IPS-20b (cell line): ENCODE data around the gene CAMKV.
"Not testable (repeated sequence)": the region's sequence is repeated elsewhere in the genome, so short reads cannot be mapped to it uniquely, and the experiment has no call there.

Experiments used
- H3K27ac ChIP-seq: one replicate; pipeline ENCODE4 v1.5.1; 2013; ENCODE audit warnings: low read length
- H3K27me3 ChIP-seq: 2 replicates; pipeline ENCODE4 v1.6.1; 2013; ENCODE audit warnings: mild to moderate bottlenecking, low read length, inconsistent platforms; ENCODE audit not compliant: insufficient read depth
- H3K36me3 ChIP-seq: 2 replicates; pipeline ENCODE4 v1.6.1; 2013; ENCODE audit warnings: low read depth, mild to moderate bottlenecking, inconsistent platforms, low read length, moderate library complexity; ENCODE audit not compliant: insufficient read depth
- H3K4me1 ChIP-seq: 2 replicates; pipeline ENCODE4 v1.6.1; 2013; ENCODE audit warnings: mild to moderate bottlenecking, control low read depth, inconsistent platforms, low read length, moderate library complexity; ENCODE audit not compliant: insufficient read depth
- H3K4me3 ChIP-seq: 2 replicates; pipeline ENCODE4 v1.5.1; 2013; ENCODE audit warnings: mild to moderate bottlenecking, low read length, inconsistent platforms
- H3K9ac ChIP-seq: 2 replicates; pipeline ENCODE4 v1.6.1; 2013; ENCODE audit warnings: low read depth, mild to moderate bottlenecking, inconsistent platforms, low read length, moderate library complexity
- H3K9me3 ChIP-seq: 2 replicates; pipeline ENCODE4 v1.6.1; 2013; ENCODE audit warnings: mild to moderate bottlenecking, low read depth, low read length, inconsistent platforms; ENCODE audit not compliant: insufficient read depth

The CAMKV gene

GRCh38 chr3:49904448-49904847 lies 34.7 kb upstream of the CAMKV start:
- peak overlapping the region; percentile 66; the same call in 1 of the 2 replicates for H3K9ac ChIP-seq
- H3K27ac ChIP-seq, H3K9me3 ChIP-seq, H3K4me1 ChIP-seq, H3K36me3 ChIP-seq: not testable (repeated sequence)
- H3K27me3 ChIP-seq, result peaks cover 16% of the 10 kb centered on the region; the same call in 1 of the 2 replicates
- peak overlapping the region; percentile 36; the same call in 1 of the 2 replicates for H3K4me3 ChIP-seq

- Histone ChIP-seq H3K9ac (peak within 1 kb of the TSS; percentile 66; the same call in 1 of the 2 replicates), H3K36me3 (no peaks in the 10 kb centered on the region), H3K4me3 (peak within 1 kb of the TSS; percentile 36), H3K27ac (no peak within 1 kb of the TSS), H3K27me3 (peaks cover 9% of the 10 kb centered on the region; the same call in 1 of the 2 replicates), H3K9me3 (no peaks in the 10 kb centered on the region), H3K4me1 (peaks cover 7% of the 10 kb centered on the region; the same call in 1 of the 2 replicates)
These were observed 34.0 kb upstream of the CAMKV start, which contains the start of gene MST1R for GRCh38 chr3:49903451-49904424. Gene MST1R (minus strand): TSS chr3:49903873. CDS start chr3:49903609, 264 bp downstream.

GRCh38 chr3:49902511-49903345 lies 33.0 kb upstream of the CAMKV start:
- Histone ChIP-seq H3K27ac (no peak overlapping the region), H3K9me3 (no peaks in the 10 kb centered on the region), H3K36me3 (no peaks in the 10 kb centered on the region), H3K4me3 (no peak overlapping the region), H3K4me1 (peaks cover 7% of the 10 kb centered on the region; the same call in 1 of the 2 replicates), H3K27me3 (peaks cover 9% of the 10 kb centered on the region; the same call in 1 of the 2 replicates), H3K9ac (no peak overlapping the region)

GRCh38 chr3:49901366-49902339 lies 31.9 kb upstream of the CAMKV start:
- H3K27me3 ChIP-seq, result peaks cover 9% of the 10 kb centered on the region; the same call in 1 of the 2 replicates
- no peak overlapping the region for H3K27ac ChIP-seq
- H3K9ac ChIP-seq, result no peak overlapping the region
- no peaks in the 10 kb centered on the region for H3K9me3 ChIP-seq
- H3K4me3 ChIP-seq, result no peak overlapping the region
- H3K36me3 ChIP-seq, result no peaks in the 10 kb centered on the region
- H3K4me1 ChIP-seq, result peaks cover 6% of the 10 kb centered on the region; the same call in 1 of the 2 replicates

GRCh38 chr3:49900491-49901153 lies 30.9 kb upstream of the CAMKV start:
- H3K9me3 ChIP-seq, result no peaks in the 10 kb centered on the region

GRCh38 chr3:49899815-49900214 lies 30.1 kb upstream of the CAMKV start:
- Histone ChIP-seq H3K27me3 (peaks cover 9% of the 10 kb centered on the region; the same call in 1 of the 2 replicates), H3K9ac (no peak overlapping the region), H3K27ac (no peak overlapping the region), H3K9me3 (no peaks in the 10 kb centered on the region), H3K36me3 (no peaks in the 10 kb centered on the region), H3K4me1 (no peaks in the 10 kb centered on the region; the same call in 1 of the 2 replicates), H3K4me3 (no peak overlapping the region)

More at GRCh38 chr3:49900491-49901153, 30.9 kb upstream of the CAMKV start:
- no peaks in the 10 kb centered on the region for H3K36me3 ChIP-seq
- H3K4me3 ChIP-seq, result no peak overlapping the region
- no peak overlapping the region for H3K9ac ChIP-seq
- peaks cover 9% of the 10 kb centered on the region; the same call in 1 of the 2 replicates for H3K27me3 ChIP-seq
- no peak overlapping the region for H3K27ac ChIP-seq
- no peaks in the 10 kb centered on the region; the same call in 1 of the 2 replicates for H3K4me1 ChIP-seq

GRCh38 chr3:49898991-49899390 lies 29.3 kb upstream of the CAMKV start:
- no peaks in the 10 kb centered on the region; the same call in 1 of the 2 replicates for H3K4me1 ChIP-seq
- H3K4me3 ChIP-seq, result no peak overlapping the region
- H3K27me3 ChIP-seq, result peaks cover 9% of the 10 kb centered on the region; the same call in 1 of the 2 replicates
- no peak overlapping the region for H3K27ac ChIP-seq
- H3K36me3 ChIP-seq, result no peaks in the 10 kb centered on the region
- no peak overlapping the region for H3K9ac ChIP-seq
- H3K9me3 ChIP-seq, result no peaks in the 10 kb centered on the region

- Histone ChIP-seq H3K9me3 (no peaks in the 10 kb centered on the region), H3K4me1 (no peaks in the 10 kb centered on the region), H3K4me3 (no peak overlapping the region), H3K27me3 (no peaks in the 10 kb centered on the region), H3K36me3 (no peaks in the 10 kb centered on the region), H3K27ac (no peak overlapping the region), H3K9ac (no peak overlapping the region)
These were observed 26.6 kb upstream of the CAMKV start for GRCh38 chr3:49896345-49896744.

GRCh38 chr3:49895791-49896190 lies 26.1 kb upstream of the CAMKV start:
- Histone ChIP-seq H3K27me3 (no peaks in the 10 kb centered on the region), H3K4me3 (no peak overlapping the region), H3K27ac (no peak overlapping the region), H3K36me3 (no peaks in the 10 kb centered on the region), H3K9me3 (no peaks in the 10 kb centered on the region), H3K4me1 (no peaks in the 10 kb centered on the region), H3K9ac (no peak overlapping the region)

- no peaks in the 10 kb centered on the region for H3K27me3 ChIP-seq
- H3K4me3 ChIP-seq, result no peak overlapping the region
- no peaks in the 10 kb centered on the region for H3K4me1 ChIP-seq
- H3K9me3 ChIP-seq, result no peaks in the 10 kb centered on the region
- no peak overlapping the region for H3K27ac ChIP-seq
- H3K9ac ChIP-seq, result no peak overlapping the region
- no peaks in the 10 kb centered on the region for H3K36me3 ChIP-seq
These were observed 19.6 kb upstream of the CAMKV start for GRCh38 chr3:49889296-49889695.
